PC-9 (cell line): ENCODE measurements around the gene TACC3.

Source experiments
- CTCF ChIP-seq: fragments of 200-600 bp; sonication (generic); conservative IDR thresholded peaks from 2 replicates; pipeline ENCODE4 v1.6.1; 2017; ENCODE audit warnings: mixed run types, antibody characterized with exemption, mild to moderate bottlenecking, moderate library complexity
- EZH2 ChIP-seq: fragments of 200-600 bp; sonication (generic); IDR thresholded peaks from 2 replicates; pipeline ENCODE4 v1.8.0; 2017; ENCODE audit warnings: antibody characterized with exemption, low read depth

GRCh38 chr4:1775731-1776500 lies 54.6 kb downstream of the TACC3 start:
- TF ChIP-seq CTCF (no peak), EZH2 (no peak)
